Ascending aorta (tissue), 2 donors: Measurements from ENCODE around the gene NDNF. TPM values are rescaled to one million over a fixed set of nuclear protein-coding genes. Genes with fewer than 3 reads are reported as not detected.

Experiments used
- DNase-seq, 2 donors: peaks; one replicate each; pipeline ENCODE4 v3.0.0-alpha.2; 2019; ENCODE audit warnings: low spot score in 2 of 2
- H3K27ac ChIP-seq, 2 donors: fragments of 200-600 bp; sonication (generic); one replicate each; pipeline ENCODE4 v1.5.1; 2016 to 2017; ENCODE audit warnings: mild to moderate bottlenecking in 1 of 2
- H3K27me3 ChIP-seq: fragments of 200-600 bp; sonication (generic); one replicate; pipeline ENCODE4 v1.5.1; 2017
- H3K36me3 ChIP-seq, 2 donors: fragments of 200-600 bp; sonication (generic); one replicate each; pipeline ENCODE4 v1.5.1; 2016
- H3K4me1 ChIP-seq, 2 donors: fragments of 200-600 bp; sonication (generic); one replicate each; pipeline ENCODE4 v1.5.1; 2016 to 2017; ENCODE audit warnings: mild to moderate bottlenecking in 1 of 2
- H3K4me3 ChIP-seq, 2 donors: fragments of 200-600 bp; sonication (generic); one replicate each; pipeline ENCODE4 v1.5.1; 2016 to 2017; ENCODE audit warnings: mild to moderate bottlenecking in 1 of 2
- H3K9me3 ChIP-seq, 2 donors: fragments of 200-600 bp; sonication (generic); one replicate each; pipeline ENCODE4 v1.5.1; 2016
- intact Hi-C: fragments of 100-400 bp; cut with DNase I; formaldehyde crosslinking; loops from one replicate; pipeline ENCODE4 v1.15.1; 2023
- total RNA-seq: library from RNA; depleted of rRNA; stranded (reverse); fragments of >200 nt; gene quantifications from one replicate; pipeline ENCODE4 v1.1.0, GENCODE V29; 2016
- TF ChIP-seq, protein P1 (sequence below), 3 experiments: fragments of 200-600 bp in 2 of 3; fragments of 450-650 bp in 1 of 3; sonication (generic) in 2 of 3; IDR thresholded peaks; one replicate each; pipeline ENCODE4 v1.5.1; 2016 to 2019; ENCODE audit warnings: antibody characterized with exemption in 3 of 3, mild to moderate bottlenecking in 1 of 3, moderate library complexity in 1 of 3

NDNF gene
- total RNA-seq, 1 donor from 2014 or later = 1.9 TPM

DNA sequence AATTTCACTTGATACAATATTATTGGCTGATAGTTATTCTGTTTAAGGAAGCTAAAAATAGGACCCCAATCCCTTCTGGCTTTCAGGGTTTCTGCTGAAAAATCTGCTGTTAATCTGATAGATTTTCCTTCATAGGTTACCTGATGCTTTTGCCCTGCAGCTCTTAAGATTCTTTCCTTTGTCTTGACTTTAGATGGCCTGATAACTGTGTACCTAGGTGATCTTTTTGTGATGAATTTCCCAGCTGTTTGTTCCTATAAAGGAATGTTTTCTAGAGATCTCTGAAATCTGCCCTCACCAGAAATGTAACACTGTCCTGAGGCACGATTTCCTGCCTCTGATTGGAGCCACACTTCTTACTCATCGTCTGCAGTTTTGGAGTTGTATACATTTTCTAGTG, 80.5 kb downstream of the NDNF start:
- Histone ChIP-seq H3K36me3 (no peaks in the 10 kb centered on the region), H3K27me3 (no peaks in the 10 kb centered on the region), H3K4me3 (no peak overlapping the region), H3K27ac (no peak overlapping the region), H3K9me3 (no peaks in the 10 kb centered on the region), H3K4me1 (no peaks in the 10 kb centered on the region)
- intact Hi-C loops = no loop called here
- DNase-seq = no peak
- TF ChIP-seq, protein P1, sequence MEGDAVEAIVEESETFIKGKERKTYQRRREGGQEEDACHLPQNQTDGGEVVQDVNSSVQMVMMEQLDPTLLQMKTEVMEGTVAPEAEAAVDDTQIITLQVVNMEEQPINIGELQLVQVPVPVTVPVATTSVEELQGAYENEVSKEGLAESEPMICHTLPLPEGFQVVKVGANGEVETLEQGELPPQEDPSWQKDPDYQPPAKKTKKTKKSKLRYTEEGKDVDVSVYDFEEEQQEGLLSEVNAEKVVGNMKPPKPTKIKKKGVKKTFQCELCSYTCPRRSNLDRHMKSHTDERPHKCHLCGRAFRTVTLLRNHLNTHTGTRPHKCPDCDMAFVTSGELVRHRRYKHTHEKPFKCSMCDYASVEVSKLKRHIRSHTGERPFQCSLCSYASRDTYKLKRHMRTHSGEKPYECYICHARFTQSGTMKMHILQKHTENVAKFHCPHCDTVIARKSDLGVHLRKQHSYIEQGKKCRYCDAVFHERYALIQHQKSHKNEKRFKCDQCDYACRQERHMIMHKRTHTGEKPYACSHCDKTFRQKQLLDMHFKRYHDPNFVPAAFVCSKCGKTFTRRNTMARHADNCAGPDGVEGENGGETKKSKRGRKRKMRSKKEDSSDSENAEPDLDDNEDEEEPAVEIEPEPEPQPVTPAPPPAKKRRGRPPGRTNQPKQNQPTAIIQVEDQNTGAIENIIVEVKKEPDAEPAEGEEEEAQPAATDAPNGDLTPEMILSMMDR (IDR thresholded peaks at IDR 0.05) = no peak

DNA sequence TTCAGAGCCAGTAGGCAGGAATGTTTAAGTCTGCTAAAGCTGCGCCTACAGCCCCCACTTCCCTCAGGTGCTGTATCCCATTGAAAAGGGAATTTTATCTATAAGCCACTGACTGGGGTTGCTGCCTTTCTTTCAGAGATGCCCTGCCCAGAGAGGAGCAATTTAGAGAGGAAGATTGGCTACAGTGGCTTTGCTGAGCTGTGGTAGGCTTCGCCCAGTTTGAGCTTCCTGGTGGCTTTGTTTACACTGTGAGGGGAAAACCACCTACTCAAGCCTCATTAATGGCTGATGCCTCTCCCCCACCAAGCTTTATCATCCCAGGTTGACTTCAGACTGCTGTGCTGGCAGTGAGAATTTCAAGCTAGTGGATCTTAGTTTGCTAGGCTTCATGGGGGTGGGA, 82.1 kb downstream of the NDNF start:
- TF ChIP-seq, protein P1 (IDR thresholded peaks at IDR 0.05) = no peak
- Histone ChIP-seq H3K4me1 (no peaks in the 10 kb centered on the region), H3K36me3 (no peaks in the 10 kb centered on the region), H3K27me3 (no peaks in the 10 kb centered on the region), H3K9me3 (no peaks in the 10 kb centered on the region), H3K27ac (no peak overlapping the region), H3K4me3 (no peak overlapping the region)
- DNase-seq = no peak
- intact Hi-C loops = no loop called here

Other genes starting within 250 kb of the NDNF start
- 14.9 TPM for gene PRDM5, start 149.8 kb downstream of the NDNF start, total RNA-seq
- gene TNIP3, start 91.8 kb upstream of the NDNF start, total RNA-seq = not detected